H1 (cell line): ENCODE results near the gene LRIG2. TPM values are rescaled to one million over a fixed set of nuclear protein-coding genes. Genes with fewer than 3 reads are reported as not detected.

Experiments used
- RXRA ChIP-seq: IDR thresholded peaks from 2 replicates; pipeline ENCODE4 v1.6.1; 2011; ENCODE audit warnings: low read depth, mild to moderate bottlenecking, low read length, moderate library complexity; ENCODE audit not compliant: insufficient read depth
- polyA plus RNA-seq, 7 experiments: library from polyadenylated mRNA; depleted of rRNA in 3 of 7; stranded (reverse) in 5 of 7; unstranded in 2 of 7; fragments of >200 nt in 5 of 7; fragments of 200-250 nt in 2 of 7; gene quantifications; 1 replicate in 5 of 7; 2 replicates in 1 of 7; 4 replicates in 1 of 7; pipeline versions ENCODE4 v1.2.1 to v1.2.3, GENCODE V29; 2011 to 2013; ENCODE audit warnings: missing spikeins in 2 of 7, mixed read lengths in 2 of 7
- total RNA-seq: library from RNA; stranded (reverse); fragmentation: NEBNext Ultra II Directional; extraction: Animal tissue kit (Norgen Biotek cat#: 25700); gene quantifications from 2 replicates; pipeline ENCODE4 v1.2.1, GENCODE V29; 2021
- TF ChIP-seq, protein P1 (sequence below): fragments of 300-600 bp; sonication (generic); IDR thresholded peaks from 2 replicates; pipeline ENCODE4 v1.7.1; 2012; ENCODE audit warnings: low read length, moderate library complexity, mild to moderate bottlenecking, inconsistent platforms; ENCODE audit not compliant: insufficient replicate concordance

Gene LRIG2
- total and polyA plus RNA-seq, 2 of the 8 experiments (the other 6 are each of a cell fraction or from before 2014, with no cell fraction given) = 16.2 to 20.9 TPM

DNA sequence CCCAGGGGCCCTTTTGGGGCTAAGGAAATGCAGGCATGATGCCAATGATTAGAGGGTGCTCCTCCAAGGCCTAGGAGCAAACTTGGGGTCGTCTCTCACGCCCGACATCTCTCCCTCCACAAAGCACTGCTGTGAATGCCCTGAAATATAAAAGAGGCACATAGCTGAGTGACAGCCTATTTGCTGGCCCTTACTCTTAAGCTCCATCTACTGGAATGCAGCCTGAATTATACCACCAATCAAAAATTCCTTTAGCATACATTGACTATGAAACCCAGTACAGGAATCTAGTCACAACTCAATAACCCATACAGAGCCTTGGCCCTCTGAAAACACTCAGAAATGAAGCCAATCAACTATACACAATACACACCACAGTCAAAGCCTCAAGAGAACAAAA, 105.5 kb downstream of the LRIG2 start (continued):
- TF ChIP-seq, protein P1, sequence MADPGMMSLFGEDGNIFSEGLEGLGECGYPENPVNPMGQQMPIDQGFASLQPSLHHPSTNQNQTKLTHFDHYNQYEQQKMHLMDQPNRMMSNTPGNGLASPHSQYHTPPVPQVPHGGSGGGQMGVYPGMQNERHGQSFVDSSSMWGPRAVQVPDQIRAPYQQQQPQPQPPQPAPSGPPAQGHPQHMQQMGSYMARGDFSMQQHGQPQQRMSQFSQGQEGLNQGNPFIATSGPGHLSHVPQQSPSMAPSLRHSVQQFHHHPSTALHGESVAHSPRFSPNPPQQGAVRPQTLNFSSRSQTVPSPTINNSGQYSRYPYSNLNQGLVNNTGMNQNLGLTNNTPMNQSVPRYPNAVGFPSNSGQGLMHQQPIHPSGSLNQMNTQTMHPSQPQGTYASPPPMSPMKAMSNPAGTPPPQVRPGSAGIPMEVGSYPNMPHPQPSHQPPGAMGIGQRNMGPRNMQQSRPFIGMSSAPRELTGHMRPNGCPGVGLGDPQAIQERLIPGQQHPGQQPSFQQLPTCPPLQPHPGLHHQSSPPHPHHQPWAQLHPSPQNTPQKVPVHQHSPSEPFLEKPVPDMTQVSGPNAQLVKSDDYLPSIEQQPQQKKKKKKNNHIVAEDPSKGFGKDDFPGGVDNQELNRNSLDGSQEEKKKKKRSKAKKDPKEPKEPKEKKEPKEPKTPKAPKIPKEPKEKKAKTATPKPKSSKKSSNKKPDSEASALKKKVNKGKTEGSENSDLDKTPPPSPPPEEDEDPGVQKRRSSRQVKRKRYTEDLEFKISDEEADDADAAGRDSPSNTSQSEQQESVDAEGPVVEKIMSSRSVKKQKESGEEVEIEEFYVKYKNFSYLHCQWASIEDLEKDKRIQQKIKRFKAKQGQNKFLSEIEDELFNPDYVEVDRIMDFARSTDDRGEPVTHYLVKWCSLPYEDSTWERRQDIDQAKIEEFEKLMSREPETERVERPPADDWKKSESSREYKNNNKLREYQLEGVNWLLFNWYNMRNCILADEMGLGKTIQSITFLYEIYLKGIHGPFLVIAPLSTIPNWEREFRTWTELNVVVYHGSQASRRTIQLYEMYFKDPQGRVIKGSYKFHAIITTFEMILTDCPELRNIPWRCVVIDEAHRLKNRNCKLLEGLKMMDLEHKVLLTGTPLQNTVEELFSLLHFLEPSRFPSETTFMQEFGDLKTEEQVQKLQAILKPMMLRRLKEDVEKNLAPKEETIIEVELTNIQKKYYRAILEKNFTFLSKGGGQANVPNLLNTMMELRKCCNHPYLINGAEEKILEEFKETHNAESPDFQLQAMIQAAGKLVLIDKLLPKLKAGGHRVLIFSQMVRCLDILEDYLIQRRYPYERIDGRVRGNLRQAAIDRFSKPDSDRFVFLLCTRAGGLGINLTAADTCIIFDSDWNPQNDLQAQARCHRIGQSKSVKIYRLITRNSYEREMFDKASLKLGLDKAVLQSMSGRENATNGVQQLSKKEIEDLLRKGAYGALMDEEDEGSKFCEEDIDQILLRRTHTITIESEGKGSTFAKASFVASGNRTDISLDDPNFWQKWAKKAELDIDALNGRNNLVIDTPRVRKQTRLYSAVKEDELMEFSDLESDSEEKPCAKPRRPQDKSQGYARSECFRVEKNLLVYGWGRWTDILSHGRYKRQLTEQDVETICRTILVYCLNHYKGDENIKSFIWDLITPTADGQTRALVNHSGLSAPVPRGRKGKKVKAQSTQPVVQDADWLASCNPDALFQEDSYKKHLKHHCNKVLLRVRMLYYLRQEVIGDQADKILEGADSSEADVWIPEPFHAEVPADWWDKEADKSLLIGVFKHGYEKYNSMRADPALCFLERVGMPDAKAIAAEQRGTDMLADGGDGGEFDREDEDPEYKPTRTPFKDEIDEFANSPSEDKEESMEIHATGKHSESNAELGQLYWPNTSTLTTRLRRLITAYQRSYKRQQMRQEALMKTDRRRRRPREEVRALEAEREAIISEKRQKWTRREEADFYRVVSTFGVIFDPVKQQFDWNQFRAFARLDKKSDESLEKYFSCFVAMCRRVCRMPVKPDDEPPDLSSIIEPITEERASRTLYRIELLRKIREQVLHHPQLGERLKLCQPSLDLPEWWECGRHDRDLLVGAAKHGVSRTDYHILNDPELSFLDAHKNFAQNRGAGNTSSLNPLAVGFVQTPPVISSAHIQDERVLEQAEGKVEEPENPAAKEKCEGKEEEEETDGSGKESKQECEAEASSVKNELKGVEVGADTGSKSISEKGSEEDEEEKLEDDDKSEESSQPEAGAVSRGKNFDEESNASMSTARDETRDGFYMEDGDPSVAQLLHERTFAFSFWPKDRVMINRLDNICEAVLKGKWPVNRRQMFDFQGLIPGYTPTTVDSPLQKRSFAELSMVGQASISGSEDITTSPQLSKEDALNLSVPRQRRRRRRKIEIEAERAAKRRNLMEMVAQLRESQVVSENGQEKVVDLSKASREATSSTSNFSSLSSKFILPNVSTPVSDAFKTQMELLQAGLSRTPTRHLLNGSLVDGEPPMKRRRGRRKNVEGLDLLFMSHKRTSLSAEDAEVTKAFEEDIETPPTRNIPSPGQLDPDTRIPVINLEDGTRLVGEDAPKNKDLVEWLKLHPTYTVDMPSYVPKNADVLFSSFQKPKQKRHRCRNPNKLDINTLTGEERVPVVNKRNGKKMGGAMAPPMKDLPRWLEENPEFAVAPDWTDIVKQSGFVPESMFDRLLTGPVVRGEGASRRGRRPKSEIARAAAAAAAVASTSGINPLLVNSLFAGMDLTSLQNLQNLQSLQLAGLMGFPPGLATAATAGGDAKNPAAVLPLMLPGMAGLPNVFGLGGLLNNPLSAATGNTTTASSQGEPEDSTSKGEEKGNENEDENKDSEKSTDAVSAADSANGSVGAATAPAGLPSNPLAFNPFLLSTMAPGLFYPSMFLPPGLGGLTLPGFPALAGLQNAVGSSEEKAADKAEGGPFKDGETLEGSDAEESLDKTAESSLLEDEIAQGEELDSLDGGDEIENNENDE = no peak
- TF ChIP-seq RXRA = no peak
- TF ChIP-seq, all 59 proteins: peak for 1
